ENCODE measurements around the gene LRRC7. TPM values are rescaled to one million over a fixed set of nuclear protein-coding genes. Genes with fewer than 3 reads are reported as not detected.

The LRRC7 gene
- total RNA-seq, 1 experiment from 2014 or later: not detected

GRCh38 chr1:69998847-69999246 lies 431.1 kb downstream of the LRRC7 start:
- DNase-seq (ENCODE audit: low read depth, low spot score) (no peak), ATAC-seq (no peak)
- Histone ChIP-seq H3K27ac (ENCODE audit: low read length) (no peak overlapping the region), H3K4me3 (ENCODE audit: low read depth in 2 of 2, low read length in 2 of 2) (no peak overlapping the region), H3K4me1 (ENCODE audit: control insufficient read depth, insufficient read depth, low read length) (no peaks in the 10 kb centered on the region), H3K9me3 (ENCODE audit: control insufficient read depth, insufficient read depth, low read depth, low read length) (no peaks in the 10 kb centered on the region), H3K36me3 (ENCODE audit: control insufficient read depth, insufficient read depth, low read length) (no peaks in the 10 kb centered on the region), H3K27me3 (ENCODE audit: control insufficient read depth, insufficient read depth, low read length) (no peaks in the 10 kb centered on the region)
- ChIA-PET CTCF (no interaction called here), POLR2A (no interaction called here)
- BruUV-seq (replicated peaks): no TSS peak
- no peak for TF ChIP-seq POLR2AphosphoS5 (IDR thresholded peaks at IDR 0.05; ENCODE audit: low read depth, low read length)
- TF ChIP-seq CTCF (IDR thresholded peaks at IDR 0.05): no peak
- TF ChIP-seq SIN3A (IDR thresholded peaks at IDR 0.05; ENCODE audit: borderline replicate concordance, insufficient read depth, low read depth, low read length): no peak
- no peak for TF ChIP-seq REST (IDR thresholded peaks at IDR 0.05; ENCODE audit: insufficient read depth in 1 of 2, low read depth in 2 of 2, low read length in 1 of 2)
- in situ Hi-C loops (cut with HindIII; ENCODE audit: low pct_unique_long_range_greater_than_20kb, low sequenced_read_pairs): no loop called here
- intact Hi-C loops (cut with micrococcal nuclease; ENCODE audit: unreplicated experiment): no loop called here

- ChIA-PET CTCF (no interaction called here), POLR2A (no interaction called here)
- Histone ChIP-seq H3K4me1 (ENCODE audit: control insufficient read depth, insufficient read depth, low read length) (no peaks in the 10 kb centered on the region), H3K27ac (ENCODE audit: low read length) (no peak overlapping the region), H3K27me3 (ENCODE audit: control insufficient read depth, insufficient read depth, low read length) (no peaks in the 10 kb centered on the region), H3K9me3 (ENCODE audit: control insufficient read depth, insufficient read depth, low read depth, low read length) (no peaks in the 10 kb centered on the region), H3K4me3 (ENCODE audit: low read depth in 2 of 2, low read length in 2 of 2) (no peak overlapping the region), H3K36me3 (ENCODE audit: control insufficient read depth, insufficient read depth, low read length) (no peaks in the 10 kb centered on the region)
- no peak for ATAC-seq
- intact Hi-C loops (cut with micrococcal nuclease; ENCODE audit: unreplicated experiment): no loop called here
- no TSS peak for BruUV-seq (replicated peaks)
- in situ Hi-C loops (cut with HindIII; ENCODE audit: low pct_unique_long_range_greater_than_20kb, low sequenced_read_pairs): no loop called here
- TF ChIP-seq SIN3A (IDR thresholded peaks at IDR 0.05; ENCODE audit: borderline replicate concordance, insufficient read depth, low read depth, low read length): no peak
- no peak for TF ChIP-seq POLR2AphosphoS5 (IDR thresholded peaks at IDR 0.05; ENCODE audit: low read depth, low read length)
- DNase-seq (ENCODE audit: low read depth, low spot score): no peak
Measured at GRCh38 chr1:70003211-70003908, 435.6 kb downstream of the LRRC7 start.

GRCh38 chr1:70005386-70006034 lies 437.8 kb downstream of the LRRC7 start:
- H3K36me3 ChIP-seq (ENCODE audit: control insufficient read depth, insufficient read depth, low read length): no peaks in the 10 kb centered on the region
- no peaks in the 10 kb centered on the region for H3K4me1 ChIP-seq (ENCODE audit: control insufficient read depth, insufficient read depth, low read length)
- no peak overlapping the region for H3K27ac ChIP-seq (ENCODE audit: low read length)
- TF ChIP-seq TCF7L2 (IDR thresholded peaks at IDR 0.05; ENCODE audit: low read depth, low read length): no peak
- no peak for TF ChIP-seq SIN3A (IDR thresholded peaks at IDR 0.05; ENCODE audit: borderline replicate concordance, insufficient read depth, low read depth, low read length)
- TF ChIP-seq POLR2AphosphoS5 (IDR thresholded peaks at IDR 0.05; ENCODE audit: low read depth, low read length): no peak
- TF ChIP-seq CTCF (IDR thresholded peaks at IDR 0.05): no peak
- no peak for TF ChIP-seq REST (IDR thresholded peaks at IDR 0.05; ENCODE audit: insufficient read depth in 1 of 2, low read depth in 2 of 2, low read length in 1 of 2)
- BruUV-seq (replicated peaks): no TSS peak
- intact Hi-C loops (cut with micrococcal nuclease; ENCODE audit: unreplicated experiment) (no loop called here), in situ Hi-C loops (cut with HindIII; ENCODE audit: low pct_unique_long_range_greater_than_20kb, low sequenced_read_pairs) (no loop called here)
- ATAC-seq (no peak), DNase-seq (ENCODE audit: low read depth, low spot score) (no peak)
- ChIA-PET CTCF (no interaction called here), POLR2A (no interaction called here)
- no peaks in the 10 kb centered on the region for H3K9me3 ChIP-seq (ENCODE audit: control insufficient read depth, insufficient read depth, low read depth, low read length)
- H3K4me3 ChIP-seq (ENCODE audit: low read depth in 2 of 2, low read length in 2 of 2): no peak overlapping the region
- no peaks in the 10 kb centered on the region for H3K27me3 ChIP-seq (ENCODE audit: control insufficient read depth, insufficient read depth, low read length)

Data from Panc1 (cell line).